SK-N-SH (cell line): ENCODE measurements around the gene TEX30. TPM values are rescaled to one million over a fixed set of nuclear protein-coding genes. Genes with fewer than 3 reads are reported as not detected.

Experiments used
- CHD2 ChIP-seq: fragments of 150-350 bp; IDR thresholded peaks from 2 replicates; pipeline ENCODE4 v1.6.1; 2018; ENCODE audit warnings: low read length; ENCODE audit not compliant: partially characterized antibody
- CTCF ChIP-seq: fragments of 200-600 bp; sonication (generic); IDR thresholded peaks from 2 replicates; pipeline ENCODE4 v1.6.1; 2017; ENCODE audit warnings: antibody characterized with exemption, mild to moderate bottlenecking, moderate library complexity
- ELF1 ChIP-seq: IDR thresholded peaks from 2 replicates; pipeline ENCODE4 v1.4.0; 2012
- EP300 ChIP-seq, 2 experiments: IDR thresholded peaks; 2 replicates each; pipeline versions ENCODE4 v1.4.0 to v1.6.1; 2012; ENCODE audit warnings: borderline replicate concordance in 1 of 2, low read depth in 1 of 2, low read length in 1 of 2
- FOXJ3 ChIP-seq: sonication (generic); formaldehyde crosslinking; IDR thresholded peaks from 2 replicates; pipeline ENCODE4 v1.5.1; 2020; ENCODE audit warnings: mild to moderate bottlenecking, missing genetic modification reagents
- GABPA ChIP-seq: IDR thresholded peaks from 2 replicates; pipeline ENCODE4 v1.4.0; 2012; ENCODE audit warnings: low read depth, mild to moderate bottlenecking
- GATA2 ChIP-seq: sonication (generic); formaldehyde crosslinking; IDR thresholded peaks from 2 replicates; pipeline ENCODE4 v1.5.0; 2020; ENCODE audit warnings: mild to moderate bottlenecking, missing genetic modification reagents
- JUND ChIP-seq: IDR thresholded peaks from 2 replicates; pipeline ENCODE4 v1.4.0; 2012
- MEF2A ChIP-seq: IDR thresholded peaks from 2 replicates; pipeline ENCODE4 v1.4.0; 2012; ENCODE audit warnings: low read depth, borderline replicate concordance
- MXI1 ChIP-seq: IDR thresholded peaks from 2 replicates; pipeline ENCODE4 v1.6.1; 2012; ENCODE audit warnings: mild to moderate bottlenecking, low read depth, low read length, improper control_type of control experiment
- NFIC ChIP-seq: IDR thresholded peaks from 2 replicates; pipeline ENCODE4 v1.4.0; 2012; ENCODE audit warnings: borderline replicate concordance
- PBX3 ChIP-seq: IDR thresholded peaks from 2 replicates; pipeline ENCODE4; 2012
- RFX5 ChIP-seq: IDR thresholded peaks from 2 replicates; pipeline ENCODE4 v1.6.1; 2012; ENCODE audit warnings: mild to moderate bottlenecking, improper control_type of control experiment, low read length
- SIN3A ChIP-seq: IDR thresholded peaks from 2 replicates; pipeline ENCODE4 v1.6.1; 2012; ENCODE audit warnings: low read depth, mild to moderate bottlenecking, low read length, moderate library complexity, borderline replicate concordance
- SMC3 ChIP-seq: IDR thresholded peaks from 2 replicates; pipeline ENCODE4 v1.6.1; 2012; ENCODE audit warnings: low read depth, low read length, improper control_type of control experiment
- USF1 ChIP-seq: IDR thresholded peaks from 2 replicates; pipeline ENCODE4 v1.4.0; 2012; ENCODE audit warnings: low read depth, borderline replicate concordance
- USF2 ChIP-seq: fragments of 150-350 bp; IDR thresholded peaks from 2 replicates; pipeline ENCODE4 v1.6.1; 2017; ENCODE audit warnings: antibody characterized with exemption, low read length, low read depth, borderline replicate concordance
- ZBTB33 ChIP-seq: IDR thresholded peaks from 2 replicates; pipeline ENCODE4 v1.4.0; 2012; ENCODE audit warnings: low read depth, borderline replicate concordance
- polyA plus RNA-seq, 3 experiments: library from polyadenylated mRNA; depleted of rRNA; stranded (reverse); fragments of >200 nt; gene quantifications; 2 replicates each; pipeline ENCODE4 v1.2.3, GENCODE V29; 2012

Gene TEX30
- polyA plus RNA-seq, 1 of the 3 experiments (the other 2 are of a cell fraction), result 7.2 TPM

GRCh38 chr13:102798581-102799425 lies 25.2 kb upstream of the TEX30 start, which contains the start of the genes BIVM and POGLUT2 (continued):
- TF ChIP-seq USF1, result peak; percentile 79; the same call in 1 of the 2 replicates
- TF ChIP-seq EP300 (IDR thresholded peaks at IDR 0.05; ENCODE audit: borderline replicate concordance in 1 of 2, low read depth in 1 of 2, low read length in 1 of 2), result no peak
- peak; percentile 72; the same call in 1 of the 2 replicates for TF ChIP-seq ELF1
- TF ChIP-seq RFX5, result no peak
- peak; percentile 52; the same call in 1 of the 2 replicates for TF ChIP-seq GABPA
- no peak for TF ChIP-seq CTCF
- no peak for TF ChIP-seq FOXJ3 (CRISPR knock-in tag)
- TF ChIP-seq PBX3, result no peak
- peak; percentile 86 for TF ChIP-seq MXI1
- TF ChIP-seq MEF2A, result no peak
- TF ChIP-seq SIN3A, result peak; percentile 25; the same call in 1 of the 2 replicates
- TF ChIP-seq NFIC, result no peak
- no peak for TF ChIP-seq JUND
- 0 out of 2 replicates have a peak, but pooled peaks have one; percentile 36 for TF ChIP-seq USF2
- no peak for TF ChIP-seq SMC3
- peak; percentile 90 for TF ChIP-seq CHD2
- no peak for TF ChIP-seq GATA2 (CRISPR knock-in tag)
- TF ChIP-seq ZBTB33, result no peak
